Osteoblast (primary cell): ENCODE results near the gene UPB1. TPM values are rescaled to one million over a fixed set of nuclear protein-coding genes. Genes with fewer than 3 reads are reported as not detected.

Source experiments
- DNase-seq: peaks from one replicate; pipeline ENCODE4 v3.0.0; 2011; ENCODE audit warnings: low spot score, mixed read lengths; ENCODE audit not compliant: insufficient read length; ENCODE audit errors: missing footprints
- H2AFZ ChIP-seq: 2 replicates; pipeline ENCODE4 v1.6.0; 2011; ENCODE audit warnings: mild to moderate bottlenecking, low read length
- H3K27ac ChIP-seq: 2 replicates; pipeline ENCODE4 v1.5.1; 2011; ENCODE audit warnings: mild to moderate bottlenecking, low read depth, low read length, moderate library complexity
- H3K27me3 ChIP-seq: 2 replicates; pipeline ENCODE4 v1.6.0; 2012; ENCODE audit warnings: mild to moderate bottlenecking, control low read depth, inconsistent platforms, low read length, moderate library complexity; ENCODE audit not compliant: insufficient read depth
- H3K36me3 ChIP-seq: 2 replicates; pipeline ENCODE4 v1.5.1; 2011; ENCODE audit warnings: mild to moderate bottlenecking, low read length, control low read depth, moderate library complexity; ENCODE audit not compliant: insufficient read depth
- H3K4me1 ChIP-seq: 2 replicates; pipeline ENCODE4 v1.5.1; 2011; ENCODE audit warnings: mild to moderate bottlenecking, low read length, control low read depth, moderate library complexity; ENCODE audit not compliant: insufficient read depth
- H3K4me2 ChIP-seq: 2 replicates; pipeline ENCODE4 v1.6.0; 2011; ENCODE audit warnings: mild to moderate bottlenecking, low read length; ENCODE audit not compliant: insufficient read depth
- H3K4me3 ChIP-seq: fragments of 200-600 bp; sonication (generic); 3 replicates; pipeline ENCODE4 v1.5.1; 2012; ENCODE audit warnings: mild to moderate bottlenecking, low read length, inconsistent platforms; ENCODE audit not compliant: insufficient read depth
- H3K79me2 ChIP-seq: 2 replicates; pipeline ENCODE4 v1.6.0; 2012; ENCODE audit warnings: mild to moderate bottlenecking, low read length, control low read depth, inconsistent platforms; ENCODE audit not compliant: insufficient read depth
- H3K9me3 ChIP-seq: 2 replicates; pipeline ENCODE4 v1.5.1; 2011; ENCODE audit warnings: low read depth, low read length, control low read depth
- H4K20me1 ChIP-seq: 2 replicates; pipeline ENCODE4 v1.6.0; 2012; ENCODE audit warnings: mild to moderate bottlenecking, low read length, control low read depth; ENCODE audit not compliant: insufficient read depth
- total RNA-seq: library from RNA; depleted of rRNA; stranded (reverse); fragments of >200 nt; gene quantifications from 2 replicates; pipeline ENCODE4 v1.2.3, GENCODE V29; 2012
- TF ChIP-seq, protein P1 (sequence below): IDR thresholded peaks from 2 replicates; pipeline ENCODE4 v1.5.1; 2011; ENCODE audit warnings: mild to moderate bottlenecking, low read depth, low read length, moderate library complexity; ENCODE audit errors: extremely low read depth

UPB1 gene
- total RNA-seq, 1 donor, result under 0.01 TPM

DNA sequence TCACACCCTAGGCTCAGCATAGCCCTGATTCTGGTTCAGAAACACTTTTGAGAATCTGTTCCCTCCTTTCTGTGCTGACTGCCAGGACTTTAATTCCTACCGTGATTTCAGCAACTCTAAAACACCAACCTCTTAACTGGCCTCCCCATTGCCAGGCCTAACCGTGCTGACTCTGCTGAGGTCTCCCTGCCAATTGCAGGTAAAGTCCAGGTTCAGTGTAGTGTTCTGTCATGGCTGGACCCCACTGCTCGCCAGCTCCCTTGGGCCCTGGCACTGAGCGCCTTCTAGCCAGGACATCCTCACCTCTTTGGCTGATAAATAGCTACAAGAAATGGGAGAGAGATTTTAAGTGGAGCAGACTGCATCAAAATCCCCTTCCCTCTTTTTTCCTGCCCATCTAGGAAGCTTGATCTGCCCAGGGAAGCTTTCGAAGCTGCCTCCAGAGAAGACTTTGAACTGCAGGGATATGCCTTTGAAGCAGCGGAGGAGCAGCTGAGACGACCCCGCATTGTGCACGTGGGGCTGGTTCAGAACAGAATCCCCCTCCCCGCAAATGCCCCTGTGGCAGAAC is 4.7 kb downstream of the UPB1 start:
- no peaks in the 10 kb centered on the region for H3K79me2 ChIP-seq

DNA sequence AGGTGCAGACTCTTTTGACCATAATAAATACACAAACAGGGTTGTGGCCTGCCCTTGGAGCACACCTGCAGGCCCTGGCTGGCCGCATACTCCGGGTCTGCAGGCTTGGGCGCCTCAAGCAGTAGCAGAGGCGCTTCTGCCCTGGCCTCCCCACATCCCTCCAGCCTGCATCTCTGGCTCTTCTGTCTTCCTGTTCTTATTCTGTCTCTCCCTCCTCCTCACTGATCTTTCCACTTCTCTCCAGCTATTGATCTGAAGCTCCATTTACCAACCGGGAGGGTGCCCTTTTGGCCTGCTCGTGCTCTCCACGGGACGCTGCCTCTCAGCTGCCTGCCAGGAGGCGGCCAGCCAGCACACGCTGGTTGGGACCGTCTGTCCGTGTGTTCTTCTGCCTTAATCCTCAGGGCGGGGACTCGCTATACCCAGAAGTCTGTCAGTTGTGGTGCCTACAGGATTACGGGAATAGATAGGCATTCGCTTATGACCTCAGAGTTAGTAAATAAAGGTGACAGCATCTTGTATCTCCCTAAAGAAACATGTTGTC is 5.2 kb downstream of the UPB1 start:
- DNase-seq, result no peak
- no peak overlapping the region for H3K4me3 ChIP-seq
- no peak overlapping the region for H3K27ac ChIP-seq
- peaks cover 2% of the 10 kb centered on the region for H3K4me1 ChIP-seq
- H3K9me3 ChIP-seq, result no peaks in the 10 kb centered on the region
- TF ChIP-seq, protein P1, sequence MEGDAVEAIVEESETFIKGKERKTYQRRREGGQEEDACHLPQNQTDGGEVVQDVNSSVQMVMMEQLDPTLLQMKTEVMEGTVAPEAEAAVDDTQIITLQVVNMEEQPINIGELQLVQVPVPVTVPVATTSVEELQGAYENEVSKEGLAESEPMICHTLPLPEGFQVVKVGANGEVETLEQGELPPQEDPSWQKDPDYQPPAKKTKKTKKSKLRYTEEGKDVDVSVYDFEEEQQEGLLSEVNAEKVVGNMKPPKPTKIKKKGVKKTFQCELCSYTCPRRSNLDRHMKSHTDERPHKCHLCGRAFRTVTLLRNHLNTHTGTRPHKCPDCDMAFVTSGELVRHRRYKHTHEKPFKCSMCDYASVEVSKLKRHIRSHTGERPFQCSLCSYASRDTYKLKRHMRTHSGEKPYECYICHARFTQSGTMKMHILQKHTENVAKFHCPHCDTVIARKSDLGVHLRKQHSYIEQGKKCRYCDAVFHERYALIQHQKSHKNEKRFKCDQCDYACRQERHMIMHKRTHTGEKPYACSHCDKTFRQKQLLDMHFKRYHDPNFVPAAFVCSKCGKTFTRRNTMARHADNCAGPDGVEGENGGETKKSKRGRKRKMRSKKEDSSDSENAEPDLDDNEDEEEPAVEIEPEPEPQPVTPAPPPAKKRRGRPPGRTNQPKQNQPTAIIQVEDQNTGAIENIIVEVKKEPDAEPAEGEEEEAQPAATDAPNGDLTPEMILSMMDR, result no peak
- peaks cover 23% of the 10 kb centered on the region for H3K27me3 ChIP-seq
- no peak overlapping the region for H2AFZ ChIP-seq
- H3K79me2 ChIP-seq, result no peaks in the 10 kb centered on the region
- no peaks in the 10 kb centered on the region for H3K36me3 ChIP-seq
- no peak overlapping the region for H3K4me2 ChIP-seq
- H4K20me1 ChIP-seq, result no peaks in the 10 kb centered on the region

More for the DNA sequence above, 4.7 kb downstream of the UPB1 start:
- Histone ChIP-seq H3K9me3 (no peaks in the 10 kb centered on the region), H3K27me3 (peaks cover 29% of the 10 kb centered on the region), H3K36me3 (no peaks in the 10 kb centered on the region), H4K20me1 (no peaks in the 10 kb centered on the region), H3K4me3 (no peak overlapping the region), H3K4me2 (no peak overlapping the region), H2AFZ (no peak overlapping the region), H3K4me1 (no peaks in the 10 kb centered on the region), H3K27ac (no peak overlapping the region)
- no peak for DNase-seq
- TF ChIP-seq, protein P1, result no peak

DNA sequence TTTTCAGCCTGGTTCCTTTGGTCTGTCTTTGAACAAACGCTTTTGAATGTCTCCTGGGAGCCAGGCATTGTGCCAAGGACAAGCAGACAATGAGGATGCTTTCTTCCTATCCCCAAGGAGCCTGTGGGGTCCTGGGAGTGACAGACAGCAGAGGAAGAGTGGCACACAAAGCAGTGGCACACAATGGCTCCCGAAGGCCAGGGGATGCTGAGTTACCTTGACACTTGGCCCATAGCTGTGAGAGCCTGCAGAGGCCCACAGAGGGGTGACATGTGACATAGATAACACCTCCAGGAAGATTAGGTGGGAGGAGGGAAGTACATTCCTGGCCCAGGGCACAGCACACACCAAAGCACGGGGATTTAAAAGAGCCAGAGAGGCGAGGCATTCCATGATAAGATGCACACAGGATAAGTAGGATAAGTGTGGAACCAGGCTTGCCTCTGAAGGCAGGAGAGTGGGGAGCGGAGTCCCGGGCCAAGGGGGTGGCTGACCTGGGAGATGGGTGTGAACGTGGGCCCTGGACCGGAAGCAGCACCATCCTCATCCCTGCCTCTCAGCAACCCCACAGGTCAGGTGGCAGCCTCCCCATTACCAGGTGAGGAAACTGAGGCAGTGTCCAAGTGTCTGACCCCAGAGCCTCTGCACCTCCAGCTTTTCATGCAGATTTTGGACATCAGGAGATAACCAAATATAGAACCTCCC is 6.3 kb downstream of the UPB1 start:
- Histone ChIP-seq H3K36me3 (no peaks in the 10 kb centered on the region), H4K20me1 (no peaks in the 10 kb centered on the region), H3K9me3 (no peaks in the 10 kb centered on the region), H3K4me3 (no peak overlapping the region), H3K4me1 (peaks cover 3% of the 10 kb centered on the region), H2AFZ (no peak overlapping the region), H3K27ac (no peak overlapping the region), H3K27me3 (peaks cover 13% of the 10 kb centered on the region), H3K79me2 (no peaks in the 10 kb centered on the region), H3K4me2 (no peak overlapping the region)
- TF ChIP-seq, protein P1, result no peak
- DNase-seq, result no peak

DNA sequence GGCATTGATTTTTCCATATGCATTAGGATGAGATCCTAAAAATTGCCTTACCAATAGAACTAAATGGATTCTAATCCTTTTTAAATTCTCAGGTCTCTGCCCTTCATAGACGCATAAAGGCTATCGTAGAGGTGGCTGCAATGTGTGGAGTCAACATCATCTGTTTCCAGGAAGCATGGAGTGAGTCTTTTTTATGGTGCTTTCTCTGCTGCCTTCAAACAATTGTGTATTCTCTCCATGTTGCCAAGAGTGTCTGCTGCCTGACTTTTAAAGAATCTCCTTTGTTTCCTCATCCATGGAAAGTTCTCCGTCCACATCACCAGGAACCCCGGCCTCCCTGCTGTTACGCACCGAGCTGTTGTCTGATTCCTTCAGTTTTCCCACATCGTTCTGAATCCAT is 6.9 kb downstream of the UPB1 start:
- H3K79me2 ChIP-seq, result no peaks in the 10 kb centered on the region
- H3K4me2 ChIP-seq, result no peak overlapping the region
- no peaks in the 10 kb centered on the region for H3K36me3 ChIP-seq
- no peaks in the 10 kb centered on the region for H3K9me3 ChIP-seq
- no peak for DNase-seq
- peaks cover 13% of the 10 kb centered on the region for H3K27me3 ChIP-seq
- no peaks in the 10 kb centered on the region for H4K20me1 ChIP-seq
- H2AFZ ChIP-seq, result no peak overlapping the region
- peaks cover 3% of the 10 kb centered on the region for H3K4me1 ChIP-seq
- no peak overlapping the region for H3K27ac ChIP-seq
- no peak overlapping the region for H3K4me3 ChIP-seq
- TF ChIP-seq, protein P1, result no peak
